ENCODE data around the gene PIK3AP1. TPM values are rescaled to one million over a fixed set of nuclear protein-coding genes. Genes with fewer than 3 reads are reported as not detected.

Gene PIK3AP1
- total and polyA plus RNA-seq, 2 of the 8 experiments (the other 6 are each of a cell fraction or from before 2014, with no cell fraction given): 1.9 to 4.5 TPM

DNA sequence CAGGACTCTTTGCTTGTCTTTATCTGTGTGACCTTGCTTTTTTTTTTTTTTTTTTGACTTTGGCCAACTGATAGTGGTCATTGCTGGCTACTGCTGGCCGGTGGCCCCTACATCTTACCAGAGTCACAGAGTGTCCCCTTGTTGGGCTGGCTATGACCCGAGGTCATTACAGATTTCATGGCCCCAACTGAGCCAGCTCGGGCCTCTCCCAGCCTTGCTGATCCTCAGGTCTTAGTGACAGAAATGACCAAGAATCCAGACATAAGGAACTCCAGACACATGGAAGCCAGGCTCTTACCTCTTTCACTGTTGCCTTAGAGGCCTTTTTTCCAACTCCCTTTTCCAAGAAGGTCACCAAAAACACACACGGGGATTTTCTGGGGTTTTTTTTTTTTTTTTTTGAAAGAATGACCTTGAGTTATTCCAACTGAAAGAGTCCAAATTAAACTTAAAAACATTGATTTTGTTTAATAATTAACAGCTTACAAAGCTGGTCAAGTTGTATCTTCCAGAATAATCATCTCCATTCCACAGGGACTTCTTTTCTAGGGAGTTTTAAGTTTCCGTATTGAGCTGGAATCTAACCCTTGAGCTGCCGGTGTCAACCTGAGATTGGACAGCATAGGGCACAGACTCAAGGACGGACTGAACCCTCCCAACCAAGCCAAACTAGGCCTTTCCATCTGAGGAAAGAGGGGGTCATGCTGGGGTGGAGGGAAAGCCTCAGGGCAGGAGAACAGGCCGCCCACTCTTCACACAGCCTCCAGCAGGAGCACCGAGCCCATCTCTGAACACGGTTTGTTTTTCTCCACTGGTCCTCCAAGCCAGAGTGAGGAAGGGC, 43.8 kb downstream of the PIK3AP1 start:
- H3K56ac ChIP-seq (replicated peaks; ENCODE audit: insufficient read length, low read depth, low read length): no peak overlapping the region
- no peaks in the 10 kb centered on the region for H3K27me3 ChIP-seq (replicated peaks in 1 of 4; ENCODE audit: control insufficient read depth in 3 of 4, extremely low read depth in 1 of 4, insufficient read depth in 3 of 4, low read length in 3 of 4)
- DNase-seq (ENCODE audit: low read depth in 1 of 2, low spot score in 2 of 2) (no peak), FAIRE-seq (no peak)
- no peak overlapping the region for H2BK15ac ChIP-seq (ENCODE audit: low read length)
- no peak overlapping the region for H3K23ac ChIP-seq (ENCODE audit: insufficient read length)
- TF ChIP-seq TAF7 (optimal IDR thresholded peaks at IDR 0.05; ENCODE audit: borderline replicate concordance, low read depth, low read length): no peak
- no peak for TF ChIP-seq SIN3A (conservative IDR thresholded peaks at IDR 0.05 in 1 of 2, IDR thresholded peaks at IDR 0.05 in 1 of 2; ENCODE audit: low read depth in 1 of 2, low read length in 2 of 2)
- TF ChIP-seq SP1 (IDR thresholded peaks at IDR 0.05; ENCODE audit: low read depth, low read length): no peak
- no peak for TF ChIP-seq EGR1 (IDR thresholded peaks at IDR 0.05; ENCODE audit: borderline replicate concordance, low read depth, low read length)
- TF ChIP-seq MAFK (IDR thresholded peaks at IDR 0.05; ENCODE audit: low read depth, low read length): no peak
- no peak for TF ChIP-seq SP4 (IDR thresholded peaks at IDR 0.05; ENCODE audit: low read length)
- no peak for TF ChIP-seq TAF1 (IDR thresholded peaks at IDR 0.05; ENCODE audit: low read depth, low read length)
- no peak for TF ChIP-seq POU5F1 (IDR thresholded peaks at IDR 0.05; ENCODE audit: low read depth, low read length)
- TF ChIP-seq CBX8 (IDR thresholded peaks at IDR 0.05; ENCODE audit: borderline replicate concordance, low read depth, low read length): no peak
- 80% methylated on average over 10 of the region's 10 CpGs; no CpG with 5 or more reads in 1 of the 2 experiments for WGBS, 2 experiments (ENCODE audit: extremely low coverage in 1 of 2, insufficient coverage in 1 of 2, insufficient read length in 1 of 2, insufficient replicate concordance in 2 of 2, low coverage in 1 of 2, low lambda C conversion rate in 2 of 2, missing lambda C conversion rate in 1 of 2)
- ChIA-PET CTCF (ENCODE audit: partially characterized antibody) (interaction anchor here (0.7 to 1.4 kb wide), 2 partner anchors 14 to 35 kb away, joined by 3 to 4 read pairs; no protein-coding TSS in a partner anchor), POLR2A (ENCODE audit: partially characterized antibody) (no interaction called here)
- no peak overlapping the region for H2AK5ac ChIP-seq (ENCODE audit: low read depth, low read length)
- no peak overlapping the region for H3K18ac ChIP-seq (ENCODE audit: extremely low read depth, low read length)
- no peak overlapping the region for H2BK20ac ChIP-seq (ENCODE audit: low read length)
- H3K9ac ChIP-seq (replicated peaks in 1 of 4; ENCODE audit: extremely low read depth in 1 of 4, low read depth in 3 of 4, low read length in 3 of 4): no peak overlapping the region
- H3K4me2 ChIP-seq (ENCODE audit: insufficient read depth in 1 of 2, low read depth in 2 of 2, low read length in 2 of 2): no peak overlapping the region
- H4K8ac ChIP-seq (ENCODE audit: extremely low read depth, insufficient read depth, low read length): no peak overlapping the region
- H3K79me1 ChIP-seq (ENCODE audit: low read depth, low read length): no peaks in the 10 kb centered on the region; the same call in 1 of the 2 replicates
- H3K27ac ChIP-seq (ENCODE audit: low read depth, low read length): no peak overlapping the region
- no peaks in the 10 kb centered on the region for H3K9me3 ChIP-seq (ENCODE audit: insufficient read depth in 2 of 2, low read depth in 1 of 2, low read length in 1 of 2)
- H3K4me1 ChIP-seq (replicated peaks in 1 of 4; ENCODE audit: control insufficient read depth in 3 of 4, insufficient read depth in 4 of 4, low read length in 3 of 4): no peaks in the 10 kb centered on the region
- H4K20me1 ChIP-seq (replicated peaks in 1 of 2; ENCODE audit: control insufficient read depth in 1 of 2, insufficient read depth in 2 of 2, low read length in 2 of 2): no peaks in the 10 kb centered on the region
- H3K4ac ChIP-seq (replicated peaks; ENCODE audit: insufficient read length, low read depth, low read length): no peak overlapping the region
- no peak overlapping the region for H4K91ac ChIP-seq (replicated peaks; ENCODE audit: insufficient read length, low read length)
- no peak overlapping the region for H2AFZ ChIP-seq (ENCODE audit: low read length)
- no peaks in the 10 kb centered on the region; the same call in 1 of the 2 replicates for H3K23me2 ChIP-seq (ENCODE audit: low read depth, low read length)
- no peak overlapping the region for H2BK5ac ChIP-seq (ENCODE audit: low read depth, low read length)
- H3K36me3 ChIP-seq (ENCODE audit: control insufficient read depth in 2 of 4, insufficient read depth in 4 of 4, low read length in 3 of 4): no peaks in the 10 kb centered on the region
- no peak overlapping the region for H4K5ac ChIP-seq (ENCODE audit: insufficient read length, low read depth, low read length)
- no peaks in the 10 kb centered on the region for H3K79me2 ChIP-seq (ENCODE audit: control insufficient read depth in 1 of 2, insufficient read depth in 2 of 2, low read length in 2 of 2)
- H3K14ac ChIP-seq (ENCODE audit: insufficient read length): no peak overlapping the region
- no peak overlapping the region for H3K4me3 ChIP-seq (ENCODE audit: extremely low read depth in 1 of 4, insufficient read depth in 2 of 4, low read depth in 3 of 4, low read length in 4 of 4)
- no peak overlapping the region for H2BK120ac ChIP-seq (replicated peaks; ENCODE audit: low read depth, low read length)
- H2BK12ac ChIP-seq (ENCODE audit: low read depth, low read length): no peak overlapping the region

Data from H1 (cell line).